HFF-Myc (cell line): ENCODE measurements around the gene NELFB.

Source experiments
- DNase-seq: peaks from one replicate; pipeline ENCODE4 v3.0.0-alpha.2; 2011; ENCODE audit warnings: low read depth; ENCODE audit errors: extremely low read depth
- H3K4me3 ChIP-seq: replicated peaks from 2 replicates; pipeline ENCODE4 v1.5.1; 2011; ENCODE audit warnings: low read depth, mild to moderate bottlenecking, control low read depth, low read length
- CTCF ChIP-seq: IDR thresholded peaks from 2 replicates; pipeline ENCODE4 v1.5.1; 2012; ENCODE audit warnings: mild to moderate bottlenecking, low read depth, low read length, control low read depth; ENCODE audit errors: missing control alignments

Gene NELFB

GRCh38 chr9:137250329-137251193 is 4.6 kb upstream of the NELFB start:
- no peak for DNase-seq
- TF ChIP-seq CTCF = no peak
- no peak overlapping the region for H3K4me3 ChIP-seq

- no peak for TF ChIP-seq CTCF
- no peak within 1 kb of the TSS for H3K4me3 ChIP-seq
- no peak for DNase-seq
Observed at GRCh38 chr9:137251194-137251461, 4.0 kb upstream of the NELFB start, which contains the start of gene STPG3. TSS of gene STPG3 (plus strand) at chr9:137251286. CDS start at chr9:137251287, 1 bp downstream.

- no peak overlapping the region for H3K4me3 ChIP-seq
- TF ChIP-seq CTCF = no peak
- no peak for DNase-seq
Observed at GRCh38 chr9:137251490-137252268, 3.4 kb upstream of the NELFB start.

- no peak for DNase-seq
- H3K4me3 ChIP-seq = no peak overlapping the region
- TF ChIP-seq CTCF = no peak
Observed at GRCh38 chr9:137252555-137253506, 2.3 kb upstream of the NELFB start.

- TF ChIP-seq CTCF = no peak
- H3K4me3 ChIP-seq = peak overlapping the region; percentile 97
- no peak for DNase-seq
Observed at GRCh38 chr9:137253717-137254623, 1.2 kb upstream of the NELFB start.
